Activated effector memory CD4-positive, alpha-beta T cell treated with anti-CD3 and anti-CD28 coated beads, Interleukin-2, amount 50 U/mL, for 16 hours (primary cell): ENCODE results near the gene SLC25A41.

ENCODE experiments used
- DNase-seq: peaks from one replicate; pipeline ENCODE4 v3.0.0-alpha.2; 2020

The SLC25A41 gene

GRCh38 chr19:6425732-6426620 lies 7.6 kb downstream of the SLC25A41 start:
- DNase-seq = no peak

- peak; percentile 100 for DNase-seq
Measured at GRCh38 chr19:6424939-6425731, 8.4 kb downstream of the SLC25A41 start.

- DNase-seq = peak; percentile 74
Measured at GRCh38 chr19:6424195-6424938, 9.2 kb downstream of the SLC25A41 start, which contains the start of gene KHSRP. Gene KHSRP (minus strand): TSS chr19:6424811. CDS start chr19:6424701, 110 bp downstream.

GRCh38 chr19:6423499-6424194 lies 9.9 kb downstream of the SLC25A41 start:
- peak; percentile 80 for DNase-seq

- no peak for DNase-seq
Measured at GRCh38 chr19:6421075-6422014, 12.2 kb downstream of the SLC25A41 start.

- DNase-seq = no peak
Measured at GRCh38 chr19:6418562-6418932, 15.0 kb downstream of the SLC25A41 start.

- DNase-seq = no peak
Measured at GRCh38 chr19:6417713-6418561, 15.6 kb downstream of the SLC25A41 start.

GRCh38 chr19:6416658-6417405 lies 16.7 kb downstream of the SLC25A41 start:
- DNase-seq = no peak

GRCh38 chr19:6415591-6416190 lies 17.9 kb downstream of the SLC25A41 start:
- no peak for DNase-seq

GRCh38 chr19:6414793-6415590 lies 18.6 kb downstream of the SLC25A41 start:
- DNase-seq = no peak

- no peak for DNase-seq
Measured at GRCh38 chr19:6413721-6414643, 19.6 kb downstream of the SLC25A41 start.

GRCh38 chr19:6413291-6413690 lies 20.3 kb downstream of the SLC25A41 start:
- DNase-seq = no peak

GRCh38 chr19:6412447-6413091 lies 21.0 kb downstream of the SLC25A41 start:
- peak; percentile 81 for DNase-seq

- no peak for DNase-seq
Measured at GRCh38 chr19:6412061-6412446, 21.5 kb downstream of the SLC25A41 start.

- no peak for DNase-seq
Measured at GRCh38 chr19:6409346-6409745, 24.2 kb downstream of the SLC25A41 start.

GRCh38 chr19:6406401-6406800 lies 27.2 kb downstream of the SLC25A41 start:
- no peak for DNase-seq
